Left ventricle myocardium inferior (tissue), 1 donor: ENCODE data around the gene CACNB2. TPM values are rescaled to one million over a fixed set of nuclear protein-coding genes. Genes with fewer than 3 reads are reported as not detected.

Source experiments
- DNase-seq: peaks from one replicate; pipeline ENCODE4 v3.0.0-alpha.2; 2020
- H3K27ac ChIP-seq: fragments of 200-600 bp; replicated peaks from 2 replicates; pipeline ENCODE4 v1.8.0; 2021
- H3K27me3 ChIP-seq: fragments of 200-600 bp; 2 replicates; pipeline ENCODE4 v1.8.0; 2021; ENCODE audit warnings: low read depth
- H3K36me3 ChIP-seq: fragments of 200-600 bp; 2 replicates; pipeline ENCODE4 v1.8.0; 2021
- H3K4me1 ChIP-seq: fragments of 200-600 bp; 2 replicates; pipeline ENCODE4 v1.8.0; 2021
- H3K4me3 ChIP-seq: fragments of 200-600 bp; 2 replicates; pipeline ENCODE4 v1.8.0; 2021; ENCODE audit warnings: mild to moderate bottlenecking, moderate library complexity
- H3K9me3 ChIP-seq: fragments of 200-600 bp; replicated peaks from 2 replicates; pipeline ENCODE4 v1.8.0; 2021
- intact Hi-C: fragments of 100-400 bp; cut with micrococcal nuclease; formaldehyde crosslinking; loops from one replicate; pipeline ENCODE4 v1.11.0; 2022
- total RNA-seq: library from RNA; stranded (reverse); fragmentation: NEBNext Ultra II Directional; extraction: Animal tissue kit (Norgen Biotek cat#: 25700); gene quantifications from one replicate; pipeline ENCODE4 v1.2.1, GENCODE V29; 2021
- TF ChIP-seq, protein P1 (sequence below): fragments of 200-600 bp; IDR thresholded peaks from 2 replicates; pipeline ENCODE4 v1.8.0; 2021; ENCODE audit warnings: antibody characterized with exemption, mild to moderate bottlenecking, borderline replicate concordance
- donor health status: DM: no; HTN: yes; CAD: no; lungs with severe emphysema.

Gene CACNB2
- total RNA-seq, 1 donor from 2014 or later: 38.1 TPM

DNA sequence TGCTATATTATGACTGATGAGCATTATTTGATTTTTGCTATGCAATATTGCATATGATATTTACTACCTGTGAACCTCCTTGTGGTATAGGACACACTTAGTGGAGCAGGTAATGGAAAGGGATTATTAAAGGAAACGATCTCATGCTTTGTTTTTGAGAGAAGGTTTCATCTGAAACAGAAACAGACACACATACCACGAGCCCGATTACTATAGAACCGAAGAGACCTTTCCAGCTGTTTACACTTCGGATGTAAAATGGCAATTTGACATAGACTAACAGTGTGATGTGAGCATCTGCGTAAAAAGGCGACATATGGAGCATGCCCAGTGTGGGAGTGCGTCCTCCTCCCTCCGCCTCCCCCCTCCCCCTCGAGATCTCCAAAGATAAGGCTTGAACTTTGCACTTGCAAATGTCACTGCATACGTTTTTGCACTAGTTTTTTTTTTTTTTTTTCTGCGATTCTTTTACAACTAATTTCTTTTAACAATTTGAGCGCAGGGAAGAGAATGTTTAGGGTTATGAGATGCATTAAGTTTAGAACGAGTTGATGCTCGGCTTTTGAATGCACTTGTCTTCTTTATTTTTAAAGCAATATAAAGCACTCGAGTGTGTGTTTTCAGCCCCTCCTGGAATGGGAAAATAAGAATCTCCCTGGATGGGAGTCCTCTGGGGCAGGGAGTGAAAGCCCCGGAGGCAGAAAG lies 260.1 kb downstream of the CACNB2 start:
- intact Hi-C loops: no loop called here
- no peaks in the 10 kb centered on the region for H3K36me3 ChIP-seq
- no peaks in the 10 kb centered on the region for H3K27me3 ChIP-seq
- peak overlapping the region; percentile 76 for H3K27ac ChIP-seq
- no peaks in the 10 kb centered on the region for H3K9me3 ChIP-seq
- peaks cover 59% of the 10 kb centered on the region for H3K4me1 ChIP-seq
- H3K4me3 ChIP-seq: peak overlapping the region; percentile 48
- TF ChIP-seq, protein P1, sequence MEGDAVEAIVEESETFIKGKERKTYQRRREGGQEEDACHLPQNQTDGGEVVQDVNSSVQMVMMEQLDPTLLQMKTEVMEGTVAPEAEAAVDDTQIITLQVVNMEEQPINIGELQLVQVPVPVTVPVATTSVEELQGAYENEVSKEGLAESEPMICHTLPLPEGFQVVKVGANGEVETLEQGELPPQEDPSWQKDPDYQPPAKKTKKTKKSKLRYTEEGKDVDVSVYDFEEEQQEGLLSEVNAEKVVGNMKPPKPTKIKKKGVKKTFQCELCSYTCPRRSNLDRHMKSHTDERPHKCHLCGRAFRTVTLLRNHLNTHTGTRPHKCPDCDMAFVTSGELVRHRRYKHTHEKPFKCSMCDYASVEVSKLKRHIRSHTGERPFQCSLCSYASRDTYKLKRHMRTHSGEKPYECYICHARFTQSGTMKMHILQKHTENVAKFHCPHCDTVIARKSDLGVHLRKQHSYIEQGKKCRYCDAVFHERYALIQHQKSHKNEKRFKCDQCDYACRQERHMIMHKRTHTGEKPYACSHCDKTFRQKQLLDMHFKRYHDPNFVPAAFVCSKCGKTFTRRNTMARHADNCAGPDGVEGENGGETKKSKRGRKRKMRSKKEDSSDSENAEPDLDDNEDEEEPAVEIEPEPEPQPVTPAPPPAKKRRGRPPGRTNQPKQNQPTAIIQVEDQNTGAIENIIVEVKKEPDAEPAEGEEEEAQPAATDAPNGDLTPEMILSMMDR: no peak
- no peak for DNase-seq

DNA sequence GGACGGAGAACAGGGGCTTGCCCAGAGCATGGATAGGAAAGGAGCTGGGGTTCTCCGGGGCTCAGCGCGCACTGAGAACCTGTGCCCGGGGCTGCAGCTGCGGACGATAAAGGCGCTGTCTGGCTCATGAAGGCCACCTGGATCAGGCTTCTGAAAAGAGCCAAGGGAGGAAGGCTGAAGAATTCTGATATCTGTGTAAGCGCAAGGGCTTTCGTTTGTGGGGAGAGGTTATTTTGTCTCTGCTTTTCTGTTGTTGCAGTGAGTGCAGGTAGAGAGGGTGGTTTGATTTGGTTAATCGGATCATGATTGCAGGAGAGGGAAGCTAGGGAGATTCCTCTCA lies 260.7 kb downstream of the CACNB2 start:
- Histone ChIP-seq H3K27me3 (no peaks in the 10 kb centered on the region), H3K27ac (peak overlapping the region; percentile 76), H3K36me3 (no peaks in the 10 kb centered on the region), H3K4me1 (peaks cover 60% of the 10 kb centered on the region), H3K9me3 (no peaks in the 10 kb centered on the region), H3K4me3 (peak overlapping the region; percentile 48)
- DNase-seq: no peak
- intact Hi-C loops: no loop called here
- TF ChIP-seq, protein P1: no peak

DNA sequence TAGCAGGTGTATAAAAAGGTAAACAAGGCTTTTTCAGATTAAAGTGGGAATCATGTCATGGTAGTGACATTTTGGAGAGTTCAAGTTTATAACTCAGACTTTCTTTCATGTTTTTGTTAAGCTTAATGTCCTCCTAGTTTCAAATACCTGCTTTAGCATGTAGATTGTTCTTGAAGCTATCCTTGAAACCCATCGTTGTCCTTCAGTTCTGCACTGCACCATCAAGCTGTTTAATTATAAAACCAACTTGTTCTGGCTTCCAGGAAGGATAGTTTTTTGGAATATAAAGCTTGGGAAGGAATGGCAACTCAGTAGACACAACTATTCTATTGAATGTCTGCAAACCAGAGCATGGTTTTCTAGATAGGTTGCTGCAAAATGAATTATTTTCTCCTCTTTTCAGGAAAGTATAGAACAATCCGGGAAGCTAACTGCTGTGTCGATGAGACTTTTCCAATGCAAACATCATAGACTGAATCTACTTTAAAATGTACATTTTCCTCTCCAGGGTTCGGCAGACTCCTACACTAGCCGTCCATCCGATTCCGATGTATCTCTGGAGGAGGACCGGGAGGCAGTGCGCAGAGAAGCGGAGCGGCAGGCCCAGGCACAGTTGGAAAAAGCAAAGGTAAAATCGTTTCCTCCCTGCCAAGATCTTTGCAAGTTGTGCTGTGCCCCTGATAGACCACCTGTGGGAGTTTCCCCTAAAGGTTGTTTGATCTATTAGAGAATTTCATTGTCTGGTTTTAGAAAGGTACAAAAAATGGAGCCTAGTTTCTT lies 261.4 kb downstream of the CACNB2 start:
- intact Hi-C loops: no loop called here
- Histone ChIP-seq H3K27me3 (no peaks in the 10 kb centered on the region), H3K9me3 (no peaks in the 10 kb centered on the region), H3K4me1 (peaks cover 66% of the 10 kb centered on the region), H3K4me3 (no peak overlapping the region), H3K27ac (peak overlapping the region; percentile 76), H3K36me3 (no peaks in the 10 kb centered on the region)
- TF ChIP-seq, protein P1: no peak
- DNase-seq: no peak

DNA sequence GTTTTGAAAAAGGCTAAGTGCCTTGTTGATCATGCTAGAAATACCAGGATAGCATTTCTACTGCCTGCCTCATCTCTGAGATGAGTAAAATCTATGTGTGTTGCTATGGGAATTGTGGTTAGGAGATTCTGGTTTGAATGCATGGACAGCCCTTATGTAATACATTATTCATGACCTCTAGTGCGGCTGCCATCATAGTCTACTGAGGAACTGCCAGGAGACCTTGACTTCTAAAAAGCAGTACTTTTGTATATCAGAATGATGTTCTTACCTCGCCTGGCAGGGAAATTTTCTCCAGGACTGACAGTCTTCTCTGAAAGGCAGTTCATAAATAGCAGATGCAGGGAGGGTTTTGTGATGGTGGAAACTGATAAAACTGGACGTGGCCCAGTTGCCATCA lies 262.6 kb downstream of the CACNB2 start:
- Histone ChIP-seq H3K36me3 (no peaks in the 10 kb centered on the region), H3K4me3 (no peak overlapping the region), H3K27me3 (no peaks in the 10 kb centered on the region), H3K27ac (peak overlapping the region; percentile 76), H3K9me3 (no peaks in the 10 kb centered on the region), H3K4me1 (peaks cover 61% of the 10 kb centered on the region)
- TF ChIP-seq, protein P1: no peak
- DNase-seq: no peak
- intact Hi-C loops: no loop called here

DNA sequence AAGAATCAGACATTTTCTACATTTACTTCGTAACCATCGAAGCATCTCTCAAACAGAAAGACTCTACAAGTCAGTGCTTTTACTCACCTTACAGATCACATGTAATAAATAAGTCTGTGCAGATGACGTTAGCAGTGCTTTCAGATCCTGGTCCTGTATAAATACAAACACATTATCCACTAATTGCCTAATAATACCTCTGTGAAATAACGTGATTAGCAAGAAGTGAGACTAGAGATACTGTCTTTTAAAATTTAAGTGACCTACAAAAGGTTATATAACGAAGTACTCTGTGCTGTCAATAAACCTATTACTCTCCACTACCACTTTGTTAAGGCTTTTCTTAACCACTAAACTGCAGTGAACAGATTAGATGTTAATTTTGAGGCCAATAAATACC lies 264.3 kb downstream of the CACNB2 start:
- peak overlapping the region; percentile 76 for H3K27ac ChIP-seq
- no peak for DNase-seq
- peaks cover 59% of the 10 kb centered on the region for H3K4me1 ChIP-seq
- peaks cover 6% of the 10 kb centered on the region for H3K36me3 ChIP-seq
- H3K9me3 ChIP-seq: no peaks in the 10 kb centered on the region
- H3K27me3 ChIP-seq: no peaks in the 10 kb centered on the region
- H3K4me3 ChIP-seq: no peak overlapping the region
- intact Hi-C loops: no loop called here
- TF ChIP-seq, protein P1: no peak
